Right cardiac atrium (tissue), 5 donors: Measurements from ENCODE around the gene CCNF. TPM values are rescaled to one million over a fixed set of nuclear protein-coding genes. Genes with fewer than 3 reads are reported as not detected.
A peak's percentile ranks its signal among the peaks of the same experiment; 100 is the strongest.
"Not testable (repeated sequence)": the region's sequence is repeated elsewhere in the genome, so short reads cannot be mapped to it uniquely, and the experiment has no call there.

Experiments
- ATAC-seq, 2 donors: fragments of 200-7000 bp; cut with Tn5 transposase; one replicate each; pipeline versions ENCODE4 v1.8.0 to v1.9.1; 2020; ENCODE audit warnings: moderate library complexity in 2 of 2, mild to moderate bottlenecking in 1 of 2
- DNase-seq, 3 donors: peaks; one replicate each; pipeline ENCODE4 v3.0.0-alpha.2; 2020
- H3K27ac ChIP-seq: one replicate; pipeline ENCODE4 v1.5.1; 2013; ENCODE audit warnings: mild to moderate bottlenecking, low read length, control low read depth, moderate library complexity
- H3K27me3 ChIP-seq: one replicate; pipeline ENCODE4 v1.6.1; 2013; ENCODE audit not compliant: control insufficient read depth, insufficient read depth
- H3K4me1 ChIP-seq: one replicate; pipeline ENCODE4 v1.6.1; 2013; ENCODE audit warnings: low read length; ENCODE audit not compliant: control insufficient read depth, insufficient read depth
- H3K4me3 ChIP-seq: one replicate; pipeline ENCODE4 v1.5.1; 2013; ENCODE audit warnings: low read length, control low read depth
- H3K9me3 ChIP-seq: one replicate; pipeline ENCODE4 v1.6.1; 2013; ENCODE audit warnings: low read length; ENCODE audit not compliant: control insufficient read depth
- WGBS: extraction: QIAGEN DNeasy Blood & Tissue Kit; methylation state at CpG from one replicate; pipeline ENCODE4 v1.1.7; 2013; 5-methylcytosine and 5-hydroxymethylcytosine counted together
- intact Hi-C, 4 donors: fragments of 100-400 bp; cut with DNase I; formaldehyde crosslinking; loops; one replicate each; pipeline versions ENCODE4 v1.11.0 to v1.14.0; 2022 to 2023
- long read RNA-seq, 4 donors: library from polyadenylated mRNA; unstranded; transcript quantifications; one replicate each; pipeline ENCODE4 v2.0.0, GENCODE V29; 2020 to 2021
- polyA plus RNA-seq: library from polyadenylated mRNA; stranded (reverse); fragments of 200-250 nt; gene quantifications from one replicate; pipeline ENCODE4 v1.2.3, GENCODE V29; 2013
- total RNA-seq, 4 donors: library from RNA; stranded (reverse); fragmentation: NEBNext Ultra II Directional; extraction: Animal tissue kit (Norgen Biotek cat#: 25700); gene quantifications; one replicate each; pipeline ENCODE4 v1.2.1, GENCODE V29; 2021
- donor health status: healthy with polysubstance abuse.
- donor health status: DM: no; HTN: yes; CAD: no.
- donor health status: DM: no; HTN: no; CAD: no.
- donor health status: DM: no; HTN: yes; CAD: no; lungs with severe emphysema.
- donor health status: DM: yes; HTN: yes; CAD: no.

Gene CCNF
- total RNA-seq, result 1 to 10 TPM in 3 of 4 donors, under 1 TPM in 1; 0.78 to 1.9 (median 1.5) TPM
- polyA plus RNA-seq, result 0.70 TPM
- long read RNA-seq, donor 1, partial matches to known transcripts, result 0 of 6 reads
- long read RNA-seq, donor 1, other reads (novel, unspliced or antisense), result 6 of 6 reads
- long read RNA-seq, donor 2, partial matches to known transcripts, result 1 of 1 reads
- long read RNA-seq, donor 2, other reads (novel, unspliced or antisense), result 0 of 1 reads
- long read RNA-seq, donor 3, partial matches to known transcripts, result 1 of 6 reads
- long read RNA-seq, donor 3, other reads (novel, unspliced or antisense), result 5 of 6 reads
- long read RNA-seq, donor 4, full-length matches to known transcripts, result 1 of 2 reads
- long read RNA-seq, donor 4, partial matches to known transcripts, result 0 of 2 reads
- long read RNA-seq, donor 4, other reads (novel, unspliced or antisense), result 1 of 2 reads

- H3K4me3 ChIP-seq, result peak within 1 kb of the TSS; percentile 72
- H3K4me1 ChIP-seq, result peaks cover 4% of the 10 kb centered on the region
- H3K27me3 ChIP-seq, result no peaks in the 10 kb centered on the region
- intact Hi-C loops, result loop anchor here in 1 of 4 donors (5.0 kb wide), 2 partner anchors 73 to 87 kb away; partner anchors contain the start of gene ABCA3
- peak within 1 kb of the TSS; percentile 34 for H3K27ac ChIP-seq
- peak; percentile 99 for ATAC-seq
- DNase-seq, result peak; percentile 98 to 99 (median 99)
- under 1% methylated on average over 103 of the region's 103 CpGs for WGBS
- H3K9me3 ChIP-seq, result no peaks in the 10 kb centered on the region
Measured at GRCh38 chr16:2429034-2429770, at the start of gene CCNF. CCNF (plus strand) TSS chr16:2429447; CDS start chr16:2429482, 35 bp downstream.

DNA sequence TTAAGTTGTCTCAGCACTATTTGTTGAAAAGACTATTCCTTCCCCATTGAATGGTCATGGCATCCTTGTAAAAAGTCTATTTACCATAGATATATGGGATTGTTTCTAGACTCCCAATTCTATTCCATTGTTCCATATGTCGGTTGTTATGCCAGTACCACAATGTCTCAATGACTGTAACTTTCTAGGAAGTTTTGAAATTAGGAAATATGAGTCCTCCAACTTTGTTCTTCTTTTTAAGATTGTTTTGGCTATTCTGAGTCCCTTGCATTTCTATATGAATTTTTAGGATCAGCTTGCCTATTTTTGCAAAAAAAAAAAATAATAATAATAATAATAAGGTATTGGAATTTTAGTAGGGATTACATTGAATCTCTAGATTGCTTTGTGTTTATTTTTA is 45.7 kb upstream of the CCNF start:
- ATAC-seq, result no peak
- no peak for DNase-seq
- H3K9me3 ChIP-seq, result no peaks in the 10 kb centered on the region
- no peaks in the 10 kb centered on the region for H3K27me3 ChIP-seq
- WGBS, result 92% methylated on average over 1 of the region's 1 CpG
- H3K4me1 ChIP-seq, result no peaks in the 10 kb centered on the region
- H3K4me3 ChIP-seq, result no peak overlapping the region
- intact Hi-C loops, result no loop called here
- no peak overlapping the region for H3K27ac ChIP-seq

- Histone ChIP-seq H3K27me3 (no peaks in the 10 kb centered on the region), H3K27ac (no peak overlapping the region), H3K9me3 (peaks cover 1% of the 10 kb centered on the region), H3K4me1 (no peaks in the 10 kb centered on the region), H3K4me3 (no peak overlapping the region)
- no peak for DNase-seq
- 20% methylated on average over 2 of the region's 2 CpGs for WGBS
- intact Hi-C loops, result no loop called here
- no peak for ATAC-seq
Measured at GRCh38 chr16:2384426-2384825, 44.8 kb upstream of the CCNF start.

- no peak for DNase-seq
- 61% methylated on average over 3 of the region's 3 CpGs for WGBS
- Histone ChIP-seq H3K9me3 (peaks cover 1% of the 10 kb centered on the region), H3K4me3 (no peak overlapping the region), H3K4me1 (no peaks in the 10 kb centered on the region), H3K27ac (no peak overlapping the region), H3K27me3 (no peaks in the 10 kb centered on the region)
- intact Hi-C loops, result no loop called here
- ATAC-seq, result no peak
Measured at GRCh38 chr16:2385190-2385836, 43.9 kb upstream of the CCNF start.

GRCh38 chr16:2385982-2386381 is 43.3 kb upstream of the CCNF start:
- H3K4me3 ChIP-seq, ATAC-seq, intact Hi-C loops, H3K27ac ChIP-seq, H3K27me3 ChIP-seq, H3K4me1 ChIP-seq, H3K9me3 ChIP-seq, DNase-seq: not testable (repeated sequence)
- WGBS, result 79% methylated on average over 19 of the region's 19 CpGs

DNA sequence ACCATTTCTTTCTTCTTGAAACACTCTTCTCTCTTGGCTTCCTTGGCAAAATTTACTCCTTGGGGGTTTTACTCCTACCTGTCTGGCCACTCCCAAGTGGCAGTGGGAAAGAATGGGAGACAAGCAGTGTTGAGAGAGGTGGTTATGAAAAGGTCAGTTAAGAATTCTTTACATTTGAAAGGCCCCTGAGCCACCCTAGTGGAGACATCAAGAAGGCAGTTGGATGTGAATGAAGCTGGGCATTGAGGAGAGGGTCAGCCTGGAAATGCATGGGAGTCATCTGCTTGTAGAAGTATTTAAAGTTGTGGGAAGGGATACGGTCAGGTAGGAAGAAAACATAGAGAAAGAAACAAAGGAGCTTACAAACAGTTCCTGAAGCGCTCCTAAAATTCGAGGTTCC is 42.3 kb upstream of the CCNF start:
- Histone ChIP-seq H3K27me3 (no peaks in the 10 kb centered on the region), H3K4me3 (no peak overlapping the region), H3K27ac (no peak overlapping the region), H3K4me1 (no peaks in the 10 kb centered on the region), H3K9me3 (peaks cover 1% of the 10 kb centered on the region)
- intact Hi-C loops, result no loop called here
- ATAC-seq (no peak), DNase-seq (no peak)
- WGBS, result 55% methylated on average over 3 of the region's 3 CpGs

DNA sequence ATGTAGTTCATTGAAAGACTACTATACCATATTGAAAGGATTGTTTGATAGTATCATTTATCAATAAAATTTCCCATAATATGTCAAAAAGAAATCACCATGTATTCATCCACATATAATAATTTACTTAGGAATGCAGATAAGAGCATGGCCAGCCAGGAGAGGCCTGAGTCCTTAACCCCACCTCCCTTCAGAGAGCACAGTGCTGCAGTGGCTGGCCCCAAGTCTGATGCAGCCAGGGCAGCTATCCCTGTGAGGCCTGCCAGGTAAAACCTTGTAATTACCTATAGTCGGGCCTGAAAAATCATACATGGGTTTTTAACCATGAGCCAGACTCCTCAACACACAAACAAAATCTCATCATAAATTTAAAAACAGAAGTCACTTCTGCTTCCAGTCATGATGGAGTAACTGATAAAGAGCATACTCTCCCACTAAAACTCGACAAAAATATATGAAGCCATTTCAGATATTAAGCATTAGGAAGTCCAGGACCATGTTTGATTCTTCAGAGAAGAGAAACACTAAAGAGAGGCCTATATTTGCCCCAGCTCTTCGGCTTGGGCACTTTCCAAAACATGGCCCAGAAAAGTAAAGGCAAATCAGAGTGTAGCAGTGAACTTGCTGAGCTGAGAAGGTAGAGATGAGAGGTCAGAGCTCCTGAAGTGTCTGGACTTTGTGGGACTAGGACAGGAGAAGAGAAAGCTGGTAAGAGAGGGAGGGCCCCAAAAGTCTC is 40.9 kb upstream of the CCNF start:
- WGBS, result 80% methylated on average over 3 of the region's 3 CpGs
- no peak for DNase-seq
- no peaks in the 10 kb centered on the region for H3K27me3 ChIP-seq
- H3K4me3 ChIP-seq, result no peak overlapping the region
- H3K27ac ChIP-seq, result no peak overlapping the region
- peaks cover 1% of the 10 kb centered on the region for H3K9me3 ChIP-seq
- ATAC-seq, result no peak
- no peaks in the 10 kb centered on the region for H3K4me1 ChIP-seq
- intact Hi-C loops, result no loop called here

- Histone ChIP-seq H3K4me3 (no peak overlapping the region), H3K27me3 (no peaks in the 10 kb centered on the region), H3K27ac (no peak overlapping the region), H3K4me1 (no peaks in the 10 kb centered on the region), H3K9me3 (peaks cover 1% of the 10 kb centered on the region)
- WGBS, result 30% methylated on average over 2 of the region's 2 CpGs
- DNase-seq (peak in 1 of 3 donors; percentile 48), ATAC-seq (peak in 1 of 2 donors; percentile 48)
- intact Hi-C loops, result no loop called here
Measured at GRCh38 chr16:2388875-2389433, 40.3 kb upstream of the CCNF start.

DNA sequence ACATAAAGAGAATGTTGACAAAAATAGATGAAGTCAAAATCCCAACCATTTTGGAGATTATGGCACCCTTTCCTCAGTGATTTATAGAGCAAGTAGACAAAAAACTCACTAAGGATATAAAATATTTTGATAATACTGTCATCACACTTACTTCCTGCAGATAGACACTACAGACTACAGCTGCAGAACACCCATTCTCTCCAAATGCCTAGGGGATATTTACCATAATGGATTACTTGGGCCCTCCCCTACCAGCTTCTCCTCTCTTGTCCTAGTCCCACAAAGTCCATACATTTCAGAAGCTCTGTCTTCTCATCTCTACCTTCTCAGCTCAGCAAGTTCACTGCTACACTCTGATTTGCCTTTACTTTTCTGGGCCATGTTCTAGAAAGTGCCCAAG is 37.2 kb upstream of the CCNF start:
- ATAC-seq, result no peak
- intact Hi-C loops, result no loop called here

GRCh38 chr16:2398520-2398919 is 30.7 kb upstream of the CCNF start:
- Histone ChIP-seq H3K27me3 (no peaks in the 10 kb centered on the region), H3K4me3 (no peak overlapping the region), H3K9me3 (no peaks in the 10 kb centered on the region), H3K27ac (no peak overlapping the region), H3K4me1 (no peaks in the 10 kb centered on the region)
- 81% methylated on average over 5 of the region's 5 CpGs for WGBS
- ATAC-seq (no peak), DNase-seq (no peak)
- intact Hi-C loops, result no loop called here

More for the DNA sequence above, 37.2 kb upstream of the CCNF start:
- H3K27ac ChIP-seq, result no peak overlapping the region
- H3K27me3 ChIP-seq, result no peaks in the 10 kb centered on the region
- H3K4me1 ChIP-seq, result no peaks in the 10 kb centered on the region
- no peak for DNase-seq
- H3K9me3 ChIP-seq, result peaks cover 1% of the 10 kb centered on the region
- no peak overlapping the region for H3K4me3 ChIP-seq
